ENCODE results near the gene FAM131B.
A peak's percentile ranks its signal among the peaks of the same experiment; 100 is the strongest.

Gene FAM131B

DNA sequence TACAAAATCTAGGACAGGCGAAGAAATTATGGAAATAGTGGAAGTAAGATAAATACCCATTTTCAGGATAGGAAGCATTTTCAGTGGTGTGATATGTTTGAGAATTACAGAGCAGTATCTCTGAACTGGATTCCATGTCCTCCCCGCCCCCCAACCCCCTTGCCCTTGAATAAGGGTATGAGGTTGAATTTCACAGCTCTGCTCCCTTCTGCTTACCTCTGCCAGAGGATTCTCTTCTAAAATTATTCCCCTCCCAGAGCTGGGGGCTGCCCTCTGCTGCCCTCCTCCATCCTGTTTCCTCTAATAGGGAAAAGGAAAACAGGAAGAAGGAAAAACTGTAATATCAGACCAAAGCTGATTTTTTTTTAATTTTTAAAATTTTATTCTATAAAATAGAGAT is 53.9 kb downstream of the FAM131B start:
- H3K27ac Mint-ChIP-seq, result peak overlapping the region; percentile 43

GRCh38 chr7:143305423-143306070 is 57.0 kb downstream of the FAM131B start:
- peaks cover 31% of the 10 kb centered on the region for H3K4me1 Mint-ChIP-seq (ENCODE audit: low read depth)
- no peaks in the 10 kb centered on the region for H3K9me3 Mint-ChIP-seq (ENCODE audit: low read depth)
- no peak overlapping the region for H3K4me3 Mint-ChIP-seq
- peak overlapping the region; percentile 70 for H3K27ac Mint-ChIP-seq
- peaks cover 42% of the 10 kb centered on the region for H3K36me3 Mint-ChIP-seq
- H3K27me3 Mint-ChIP-seq, result no peaks in the 10 kb centered on the region

More for the DNA sequence above, 53.9 kb downstream of the FAM131B start:
- Mint-ChIP-seq H3K4me1 (ENCODE audit: low read depth) (peaks cover 41% of the 10 kb centered on the region), H3K36me3 (peaks cover 27% of the 10 kb centered on the region), H3K4me3 (no peak overlapping the region), H3K9me3 (ENCODE audit: low read depth) (no peaks in the 10 kb centered on the region), H3K27me3 (no peaks in the 10 kb centered on the region)

GRCh38 chr7:143304938-143305337 is 57.6 kb downstream of the FAM131B start:
- peaks cover 43% of the 10 kb centered on the region for H3K36me3 Mint-ChIP-seq
- H3K27me3 Mint-ChIP-seq, result no peaks in the 10 kb centered on the region
- H3K9me3 Mint-ChIP-seq (ENCODE audit: low read depth), result no peaks in the 10 kb centered on the region
- no peak overlapping the region for H3K27ac Mint-ChIP-seq
- peaks cover 25% of the 10 kb centered on the region for H3K4me1 Mint-ChIP-seq (ENCODE audit: low read depth)
- no peak overlapping the region for H3K4me3 Mint-ChIP-seq

GRCh38 chr7:143303733-143304132 is 58.8 kb downstream of the FAM131B start:
- Mint-ChIP-seq H3K4me3 (no peak overlapping the region), H3K36me3 (peaks cover 41% of the 10 kb centered on the region), H3K9me3 (ENCODE audit: low read depth) (no peaks in the 10 kb centered on the region), H3K27me3 (no peaks in the 10 kb centered on the region), H3K27ac (no peak overlapping the region), H3K4me1 (ENCODE audit: low read depth) (peaks cover 28% of the 10 kb centered on the region)

Data from activated naive CD8-positive, alpha-beta T cell (primary cell).